Activated T-helper 1 cell treated with Interleukin-2 at 50 U/mL for 16 hours (primary cell): ENCODE measurements around the gene KCNH1.
"Not testable (repeated sequence)": the region's sequence is repeated elsewhere in the genome, so short reads cannot be mapped to it uniquely, and the experiment has no call there.

Source experiments
- DNase-seq: peaks from one replicate; pipeline ENCODE4 v3.0.0-alpha.2; 2020; ENCODE audit warnings: low read depth

The KCNH1 gene

DNA sequence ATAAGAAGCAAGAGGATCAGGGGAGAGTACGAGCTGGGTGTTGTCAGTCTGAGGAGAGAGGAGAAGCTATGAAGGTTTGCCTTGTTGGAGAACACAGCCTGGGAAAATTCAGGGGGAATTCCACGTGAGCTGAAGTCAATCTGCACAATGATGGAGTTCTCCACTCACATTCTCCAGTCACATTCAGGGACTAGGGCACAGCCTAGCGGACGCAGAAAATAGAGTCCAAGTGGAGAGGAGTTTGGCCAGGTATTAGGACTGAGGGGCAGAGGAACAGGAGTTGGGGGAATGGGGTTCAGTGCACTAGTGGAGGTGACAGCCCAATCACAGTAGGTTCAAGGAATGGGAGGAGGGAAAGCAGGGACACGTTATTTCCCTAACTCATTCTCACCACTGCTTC, 124.0 kb downstream of the KCNH1 start:
- no peak for DNase-seq

- no peak for DNase-seq
Observed at GRCh38 chr1:211007830-211008229, 126.1 kb downstream of the KCNH1 start.

- DNase-seq, result not testable (repeated sequence)
Observed at GRCh38 chr1:210995931-210996330, 138.0 kb downstream of the KCNH1 start.

- no peak for DNase-seq
Observed at GRCh38 chr1:210992837-210993236, 141.1 kb downstream of the KCNH1 start.

- no peak for DNase-seq
Observed at GRCh38 chr1:210989905-210990304, 144.0 kb downstream of the KCNH1 start.

GRCh38 chr1:210981490-210981889, 152.5 kb downstream of the KCNH1 start:
- no peak for DNase-seq

DNA sequence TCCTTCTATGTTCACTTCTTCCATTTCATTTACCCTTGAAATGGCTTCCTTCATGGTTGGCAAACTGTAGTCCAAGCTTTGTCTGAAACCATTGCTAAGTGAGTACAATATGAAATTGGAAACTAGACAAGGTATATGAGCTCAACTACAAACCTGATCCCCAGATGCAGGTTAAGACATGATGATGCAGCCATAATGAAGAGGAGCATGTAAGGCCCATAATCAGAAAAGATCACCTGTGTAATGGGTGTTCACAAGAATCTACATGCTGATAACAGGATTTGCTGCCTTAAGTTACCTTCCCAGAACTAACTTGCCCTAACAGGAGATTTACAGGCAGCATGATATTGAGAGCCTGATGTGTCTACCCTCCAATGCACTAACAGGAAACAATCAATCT, 153.9 kb downstream of the KCNH1 start:
- no peak for DNase-seq

GRCh38 chr1:210978974-210979354, 155.0 kb downstream of the KCNH1 start:
- DNase-seq, result no peak

- DNase-seq, result no peak
Observed at GRCh38 chr1:210978316-210978973, 155.5 kb downstream of the KCNH1 start.

- no peak for DNase-seq
Observed at GRCh38 chr1:210951279-210951678, 182.7 kb downstream of the KCNH1 start.

GRCh38 chr1:210949940-210950546, 183.9 kb downstream of the KCNH1 start:
- DNase-seq, result peak; percentile 12

GRCh38 chr1:210949489-210949888, 184.5 kb downstream of the KCNH1 start:
- no peak for DNase-seq

DNA sequence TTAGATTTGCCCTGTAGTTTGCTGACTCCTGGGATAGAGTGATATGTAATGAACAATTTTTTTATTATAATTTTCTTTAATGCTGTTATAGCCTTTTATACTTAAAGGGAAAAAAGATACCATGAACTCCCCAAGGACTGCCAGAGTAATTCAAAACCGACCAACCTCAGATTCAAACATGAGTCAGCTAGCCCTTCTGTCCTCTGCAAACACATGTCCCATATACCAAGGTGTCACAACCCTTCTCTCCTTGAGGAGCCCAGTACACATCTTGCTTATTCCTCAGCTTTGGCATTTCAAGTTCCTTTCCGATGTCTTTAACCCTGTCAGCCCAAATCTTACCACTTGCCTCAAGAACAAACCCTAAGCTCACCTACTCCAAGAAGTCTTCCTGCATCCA, 184.9 kb downstream of the KCNH1 start:
- no peak for DNase-seq

DNA sequence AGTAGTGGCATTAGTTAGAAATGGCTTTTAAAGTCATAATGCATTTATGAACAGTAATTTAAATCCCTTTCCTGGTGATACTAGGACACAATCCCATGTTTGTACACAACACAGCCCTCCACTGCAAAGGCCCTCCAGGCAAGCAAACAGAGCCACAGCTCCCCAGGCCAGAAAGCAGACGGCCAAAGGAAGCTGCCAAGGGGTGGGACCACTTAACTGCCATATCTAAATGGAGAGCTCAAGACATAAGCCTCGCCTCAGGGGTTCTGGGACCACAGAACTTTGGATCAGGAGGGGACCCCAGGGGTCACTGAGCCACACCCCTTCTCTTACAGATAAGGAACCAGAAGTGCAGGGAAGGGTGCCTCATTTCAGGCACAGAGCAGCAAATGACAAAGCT, 189.7 kb downstream of the KCNH1 start:
- DNase-seq, result no peak

DNA sequence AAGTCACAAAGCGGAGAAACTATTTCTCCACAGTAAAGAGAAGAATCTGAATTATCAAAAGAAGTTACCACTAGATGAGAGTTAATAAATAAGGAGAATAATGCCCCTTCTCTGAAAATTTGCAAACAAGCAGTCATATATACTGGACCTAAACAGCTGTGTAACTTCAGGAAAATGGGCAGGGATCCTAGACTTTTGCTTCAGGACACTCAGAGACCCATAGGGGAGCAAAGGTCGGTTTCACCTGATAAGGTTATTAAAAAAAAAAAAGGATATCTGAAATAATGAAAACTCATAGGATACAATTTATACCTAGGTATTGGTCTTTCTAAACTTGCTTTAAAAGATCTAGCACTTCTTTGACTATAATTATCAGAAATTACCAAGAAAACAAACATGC, 191.4 kb downstream of the KCNH1 start:
- DNase-seq, result no peak

DNA sequence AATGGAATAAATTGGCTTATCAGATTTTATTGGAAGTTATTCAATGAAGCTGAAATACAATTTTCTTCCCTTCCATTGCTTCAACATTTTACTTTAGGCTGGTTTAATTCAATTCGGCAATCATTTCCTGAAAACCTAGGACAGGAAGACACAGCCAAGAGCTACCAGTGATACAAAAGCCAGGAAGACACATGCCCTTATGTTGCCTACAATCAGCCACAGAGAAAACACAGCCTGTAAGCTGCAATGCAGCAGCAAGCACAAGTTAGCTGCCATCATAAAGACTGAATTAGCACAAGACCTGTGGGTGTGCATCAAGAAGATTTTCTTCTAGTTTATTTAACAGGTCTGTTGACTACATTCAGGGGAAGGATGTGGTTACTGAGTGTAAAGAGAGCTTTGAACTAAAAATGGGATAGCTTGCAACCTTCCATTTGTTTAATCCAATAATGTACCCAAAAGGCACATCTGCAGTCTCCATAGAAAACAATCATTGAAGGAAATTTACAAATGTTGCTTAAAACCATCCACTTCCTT, 193.8 kb downstream of the KCNH1 start:
- no peak for DNase-seq

GRCh38 chr1:210938416-210938925, 195.5 kb downstream of the KCNH1 start:
- no peak for DNase-seq

- no peak for DNase-seq
Observed at GRCh38 chr1:210937846-210938245, 196.1 kb downstream of the KCNH1 start.

DNA sequence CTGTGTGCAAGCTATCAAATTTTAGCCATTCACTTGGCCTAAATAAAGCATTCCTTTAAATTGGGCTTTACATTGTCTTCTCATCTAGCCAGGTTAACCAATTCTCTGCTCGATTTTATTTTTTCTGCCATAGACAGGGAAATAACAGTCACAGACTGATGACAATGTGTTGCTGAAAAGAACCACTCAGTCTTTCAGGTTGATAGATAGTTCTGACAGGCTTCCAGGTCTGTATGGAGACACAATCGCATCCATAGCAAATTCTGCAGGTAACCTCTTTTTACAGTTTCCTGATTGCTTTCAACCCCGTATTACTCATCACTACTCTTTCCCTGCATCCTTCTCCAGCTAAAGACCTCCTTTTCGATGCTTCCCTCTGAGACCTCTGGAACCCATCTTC, 198.0 kb downstream of the KCNH1 start:
- DNase-seq, result no peak

GRCh38 chr1:210932104-210932503, 201.8 kb downstream of the KCNH1 start:
- DNase-seq, result no peak

- no peak for DNase-seq
Observed at GRCh38 chr1:210922666-210923065, 211.3 kb downstream of the KCNH1 start.

GRCh38 chr1:210920716-210921694, 212.9 kb downstream of the KCNH1 start:
- DNase-seq, result no peak
